Activated CD4-positive, alpha-beta T cell treated with anti-CD3 and anti-CD28 coated beads, Interleukin-2, Interleukin-4, amounts not matched to agents 100 ng/mL and 50 ng/mL, durations not matched to agents 16 hours and 8 hours (primary cell): Measurements from ENCODE around the gene ACSL1.

Source experiments
- DNase-seq: peaks from one replicate; pipeline ENCODE4 v3.0.0-alpha.2; 2020; ENCODE audit warnings: low spot score

The ACSL1 gene

DNA sequence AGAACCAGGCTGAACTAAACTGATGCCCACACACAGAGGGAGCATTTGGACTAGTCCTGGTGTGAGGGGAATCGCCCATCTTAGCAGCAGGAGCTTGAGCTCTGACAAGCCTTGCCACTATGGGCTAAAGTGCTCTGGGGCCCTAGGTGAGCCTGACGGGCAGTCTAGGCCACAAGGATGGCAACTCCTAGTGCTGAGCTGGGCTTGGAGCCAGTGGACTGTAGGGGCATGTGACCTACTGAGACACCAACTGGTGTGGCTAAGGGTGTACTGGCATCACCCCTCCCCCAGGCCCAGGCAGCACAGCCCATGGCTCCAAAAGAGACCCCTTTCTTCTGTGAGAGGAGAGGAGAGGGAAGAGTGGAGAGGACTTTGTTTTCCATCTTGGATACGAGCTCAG lies 106.4 kb downstream of the ACSL1 start:
- DNase-seq, result no peak

DNA sequence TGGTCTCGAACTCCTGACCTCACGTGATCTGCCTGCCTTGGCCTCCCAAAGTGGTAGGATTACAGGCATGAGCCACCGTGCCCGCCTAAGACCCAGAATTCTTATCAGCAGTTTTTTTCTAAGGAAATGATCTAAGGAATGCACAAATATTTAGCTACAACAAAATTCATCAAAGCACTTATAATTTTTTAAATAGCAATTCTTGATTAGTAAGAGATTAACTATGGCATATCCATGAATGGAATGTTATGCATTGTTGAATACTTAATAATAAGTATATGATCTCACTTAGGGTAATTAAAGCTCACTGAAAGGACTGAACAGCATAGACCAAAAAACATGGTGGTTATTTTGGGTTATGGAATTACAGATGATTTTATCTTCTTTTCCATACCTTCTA lies 110.2 kb downstream of the ACSL1 start:
- no peak for DNase-seq

GRCh38 chr4:184713887-184714286 lies 111.9 kb downstream of the ACSL1 start:
- no peak for DNase-seq

DNA sequence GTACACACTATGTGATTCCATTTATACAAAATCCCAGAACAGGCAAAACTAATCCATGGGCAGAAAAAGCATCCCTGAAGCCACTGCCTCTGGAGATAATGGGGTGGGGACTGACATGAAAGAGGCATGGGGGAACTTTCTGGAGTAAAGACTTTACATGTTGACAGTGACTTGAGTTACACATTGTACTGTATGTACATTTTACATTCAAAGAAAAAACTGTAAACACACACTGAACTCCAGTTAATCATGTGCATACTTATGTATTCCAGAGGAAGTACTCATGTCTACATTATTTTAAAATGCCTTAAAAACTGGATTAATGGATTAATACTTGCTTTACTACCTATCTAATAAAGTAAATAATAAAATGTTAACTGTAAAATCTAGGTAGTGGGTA lies 113.4 kb downstream of the ACSL1 start:
- no peak for DNase-seq

GRCh38 chr4:184706453-184706852 lies 119.3 kb downstream of the ACSL1 start:
- peak; percentile 27 for DNase-seq

DNA sequence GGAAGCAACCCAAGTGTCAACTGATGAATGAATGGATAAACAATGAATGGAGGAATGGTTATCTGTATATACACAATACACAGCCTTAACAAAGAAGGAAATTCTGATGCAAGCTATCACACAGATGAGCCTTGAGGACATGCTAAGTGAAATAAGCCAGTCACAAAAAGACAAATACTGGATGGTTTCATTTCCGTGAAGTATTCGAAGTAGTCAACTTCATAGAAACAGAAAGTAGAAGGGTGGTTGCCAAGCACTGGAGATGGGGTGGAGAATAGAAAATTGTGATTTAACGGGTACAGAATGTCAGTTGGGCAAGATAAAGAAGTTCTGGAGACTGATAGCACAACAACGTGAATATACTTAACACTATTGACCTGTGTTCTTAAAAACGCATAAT lies 120.1 kb downstream of the ACSL1 start:
- peak; percentile 51 for DNase-seq
